Stimulated activated naive B cell treated with anti-CD40 and anti-IgM and Interleukin-4, amounts not matched to agents 10 μg/mL and 1 μg/mL and 100 μg/mL, for 72 hours (primary cell): Measurements from ENCODE around the gene MRPS35.
A peak's percentile ranks its signal among the peaks of the same experiment; 100 is the strongest.
"Not testable (repeated sequence)": the region's sequence is repeated elsewhere in the genome, so short reads cannot be mapped to it uniquely, and the experiment has no call there.

Source experiments
- ATAC-seq, 2 donors: fragments of 150-1000 bp; cut with Tn5 transposase; replicated peaks; 2 replicates each; pipeline ENCODE4 v1.10.0; 2021; ENCODE audit warnings: moderate library complexity in 1 of 2
- DNase-seq: peaks from one replicate; pipeline ENCODE4 v3.0.0; 2021
- H3K27ac Mint-ChIP-seq: one replicate; pipeline ENCODE4 v1.8.0; 2022; ENCODE audit warnings: mild to moderate bottlenecking, mixed read lengths
- H3K27me3 Mint-ChIP-seq, 2 donors: one replicate each; pipeline ENCODE4 v1.8.0; 2022; ENCODE audit warnings: mixed read lengths in 2 of 2
- H3K36me3 Mint-ChIP-seq, 2 donors: one replicate each; pipeline ENCODE4 v1.8.0; 2022; ENCODE audit warnings: mixed read lengths in 2 of 2, mild to moderate bottlenecking in 1 of 2
- H3K4me1 Mint-ChIP-seq, 2 donors: one replicate each; pipeline ENCODE4 v1.8.0; 2022; ENCODE audit warnings: mixed read lengths in 2 of 2, mild to moderate bottlenecking in 1 of 2
- H3K4me3 Mint-ChIP-seq, 2 donors: one replicate each; pipeline ENCODE4 v1.8.0; 2022; ENCODE audit warnings: mild to moderate bottlenecking in 2 of 2, mixed read lengths in 2 of 2, moderate library complexity in 1 of 2
- H3K9me3 Mint-ChIP-seq, 2 donors: one replicate each; pipeline ENCODE4 v1.8.0; 2022; ENCODE audit warnings: mixed read lengths in 2 of 2, mild to moderate bottlenecking in 1 of 2

Gene MRPS35

DNA sequence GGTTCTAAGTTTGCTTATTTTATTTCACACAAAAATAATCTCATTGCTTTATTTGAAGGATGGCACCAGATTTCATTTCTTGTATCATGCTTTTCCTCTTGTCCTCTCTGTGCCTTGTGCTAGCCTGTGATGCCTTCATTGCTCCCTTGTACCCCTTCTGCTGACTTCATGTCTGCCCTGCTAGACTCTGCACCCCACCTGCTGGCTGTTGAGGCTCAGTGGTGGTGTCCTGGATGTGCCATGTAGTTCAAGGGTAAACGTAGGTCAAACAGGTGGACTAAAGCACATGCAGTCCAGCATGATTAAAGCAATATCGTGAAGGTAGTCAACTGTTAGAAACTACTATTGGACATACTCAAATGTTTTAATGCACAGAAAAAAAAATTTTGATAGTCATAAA lies 21.6 kb downstream of the MRPS35 start:
- no peak overlapping the region for H3K4me3 Mint-ChIP-seq
- ATAC-seq = peak; percentile 48 to 52
- H3K27ac Mint-ChIP-seq = no peak overlapping the region
- DNase-seq = no peak
- no peaks in the 10 kb centered on the region for H3K9me3 Mint-ChIP-seq
- H3K36me3 Mint-ChIP-seq = peaks cover 15 to 41% of the 10 kb centered on the region in 2 donors
- H3K27me3 Mint-ChIP-seq = no peaks in the 10 kb centered on the region
- peaks cover 0 to 2% of the 10 kb centered on the region in 2 donors for H3K4me1 Mint-ChIP-seq

GRCh38 chr12:27733052-27733656 lies 22.5 kb downstream of the MRPS35 start:
- DNase-seq (no peak), ATAC-seq (peak; percentile 42 to 55)
- Mint-ChIP-seq H3K4me3 (no peak overlapping the region), H3K27me3 (no peaks in the 10 kb centered on the region), H3K36me3 (peaks cover 18 to 45% of the 10 kb centered on the region in 2 donors), H3K9me3 (no peaks in the 10 kb centered on the region), H3K27ac (no peak overlapping the region), H3K4me1 (peaks cover 0 to 2% of the 10 kb centered on the region in 2 donors)

DNA sequence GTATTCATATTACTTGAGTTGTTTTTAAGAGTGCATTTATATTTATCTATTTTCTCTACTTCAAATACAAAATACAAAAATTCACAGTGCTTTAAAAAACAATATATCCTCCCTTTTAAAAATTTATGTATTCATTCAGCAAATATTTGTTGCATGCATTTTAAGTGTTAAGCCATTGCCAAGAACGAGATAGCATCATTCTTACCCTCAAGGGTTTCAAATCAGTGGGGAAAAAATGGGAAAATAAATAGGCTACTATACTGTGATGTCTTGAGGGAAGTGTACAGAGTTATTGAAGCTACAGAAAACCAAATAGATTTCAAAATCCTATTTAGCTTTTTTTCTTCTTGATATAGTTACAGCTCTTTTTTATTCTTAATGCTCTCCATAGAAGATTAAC lies 23.2 kb downstream of the MRPS35 start:
- DNase-seq = no peak

GRCh38 chr12:27734321-27734720 lies 23.7 kb downstream of the MRPS35 start:
- not testable (repeated sequence) for H3K4me1 Mint-ChIP-seq, H3K27ac Mint-ChIP-seq, H3K27me3 Mint-ChIP-seq, H3K4me3 Mint-ChIP-seq, H3K9me3 Mint-ChIP-seq, ATAC-seq, DNase-seq
- H3K36me3 Mint-ChIP-seq = peaks cover 20 to 45% of the 10 kb centered on the region in 2 donors

More for the DNA sequence above, 23.2 kb downstream of the MRPS35 start:
- Mint-ChIP-seq H3K27me3 (no peaks in the 10 kb centered on the region), H3K36me3 (peaks cover 18 to 45% of the 10 kb centered on the region in 2 donors), H3K9me3 (no peaks in the 10 kb centered on the region), H3K27ac (no peak overlapping the region), H3K4me3 (no peak overlapping the region), H3K4me1 (peaks cover 0 to 2% of the 10 kb centered on the region in 2 donors)
- no peak for ATAC-seq

GRCh38 chr12:27743601-27744000 lies 33.0 kb downstream of the MRPS35 start:
- no peaks in the 10 kb centered on the region for H3K27me3 Mint-ChIP-seq
- H3K4me1 Mint-ChIP-seq = no peaks in the 10 kb centered on the region
- no peak overlapping the region for H3K4me3 Mint-ChIP-seq
- peaks cover 30 to 42% of the 10 kb centered on the region in 2 donors for H3K36me3 Mint-ChIP-seq
- no peaks in the 10 kb centered on the region for H3K9me3 Mint-ChIP-seq
- DNase-seq (no peak), ATAC-seq (no peak)
- H3K27ac Mint-ChIP-seq = no peak overlapping the region

GRCh38 chr12:27745734-27746133 lies 35.1 kb downstream of the MRPS35 start:
- not testable (repeated sequence) for H3K4me3 Mint-ChIP-seq, H3K4me1 Mint-ChIP-seq, H3K27ac Mint-ChIP-seq, H3K9me3 Mint-ChIP-seq, H3K27me3 Mint-ChIP-seq, ATAC-seq, DNase-seq
- peaks cover 27 to 36% of the 10 kb centered on the region in 2 donors for H3K36me3 Mint-ChIP-seq

DNA sequence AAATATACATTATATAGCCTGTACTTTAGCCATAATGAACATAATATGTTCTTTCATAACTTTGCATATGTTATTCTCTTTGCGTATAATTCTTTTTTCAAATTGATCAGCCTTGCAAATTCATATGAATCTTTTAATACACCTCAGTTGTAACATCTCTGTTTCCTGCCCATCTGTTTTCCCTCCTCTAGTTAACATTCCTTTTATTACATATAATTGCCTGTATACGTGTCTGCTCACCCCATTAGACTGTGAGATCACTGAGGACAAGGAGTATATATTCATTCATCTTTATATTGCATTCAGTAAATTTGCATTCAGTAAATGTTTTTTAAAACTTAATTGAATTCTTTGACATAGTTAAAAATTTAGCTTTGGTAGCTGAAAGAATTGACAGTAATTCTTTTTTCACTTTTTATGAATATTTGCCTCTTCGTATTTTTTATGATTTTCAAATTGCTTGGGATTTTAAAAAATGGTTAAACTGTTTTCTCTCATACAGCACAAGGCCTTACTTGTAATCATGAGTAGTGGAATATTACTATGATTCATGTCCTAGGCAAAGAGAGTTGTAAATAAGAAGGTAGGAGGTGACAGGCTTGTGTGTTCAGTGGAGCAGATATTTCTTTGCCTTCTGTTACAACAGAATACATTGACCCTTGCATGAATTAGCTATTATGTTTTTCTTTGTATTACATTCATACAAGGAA lies 36.6 kb downstream of the MRPS35 start:
- H3K9me3 Mint-ChIP-seq = no peaks in the 10 kb centered on the region
- no peak overlapping the region for H3K27ac Mint-ChIP-seq
- DNase-seq = no peak
- no peak for ATAC-seq
- H3K4me3 Mint-ChIP-seq = no peak overlapping the region
- no peaks in the 10 kb centered on the region for H3K27me3 Mint-ChIP-seq
- H3K36me3 Mint-ChIP-seq = peaks cover 24 to 33% of the 10 kb centered on the region in 2 donors
- no peaks in the 10 kb centered on the region for H3K4me1 Mint-ChIP-seq

GRCh38 chr12:27751386-27752047 lies 40.9 kb downstream of the MRPS35 start:
- no peak overlapping the region for H3K4me3 Mint-ChIP-seq
- ATAC-seq = no peak

DNA sequence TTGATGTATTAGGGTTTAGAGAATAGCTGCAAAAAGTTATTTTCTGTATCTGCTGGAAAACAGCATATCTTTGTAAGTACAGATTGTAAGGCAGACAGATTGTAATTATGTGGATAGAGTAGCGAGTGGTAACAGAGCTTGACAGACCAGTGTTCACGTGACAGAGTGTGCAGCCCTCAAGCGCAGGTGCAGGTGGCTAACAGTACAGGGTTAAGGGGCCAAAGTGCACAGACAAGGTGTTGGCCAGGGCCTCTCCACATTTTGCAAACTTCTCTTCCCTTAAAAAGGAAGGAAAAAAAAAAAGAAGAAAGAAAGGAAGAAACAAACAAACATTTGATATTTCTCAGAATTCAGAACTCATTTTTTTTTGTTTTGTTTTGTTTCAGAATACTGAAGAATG lies 44.2 kb downstream of the MRPS35 start:
- H3K4me1 Mint-ChIP-seq = no peaks in the 10 kb centered on the region
- no peaks in the 10 kb centered on the region for H3K9me3 Mint-ChIP-seq
- H3K27ac Mint-ChIP-seq = no peak overlapping the region
- H3K4me3 Mint-ChIP-seq = no peak overlapping the region
- no peak for ATAC-seq
- no peaks in the 10 kb centered on the region for H3K27me3 Mint-ChIP-seq
- DNase-seq = no peak
- H3K36me3 Mint-ChIP-seq = peaks cover 17 to 32% of the 10 kb centered on the region in 2 donors

More at GRCh38 chr12:27751386-27752047, 40.9 kb downstream of the MRPS35 start:
- H3K27ac Mint-ChIP-seq = peak overlapping the region; percentile 5
- H3K27me3 Mint-ChIP-seq = no peaks in the 10 kb centered on the region
- H3K9me3 Mint-ChIP-seq = no peaks in the 10 kb centered on the region
- H3K4me1 Mint-ChIP-seq = no peaks in the 10 kb centered on the region
- H3K36me3 Mint-ChIP-seq = peaks cover 22 to 28% of the 10 kb centered on the region in 2 donors
- no peak for DNase-seq

GRCh38 chr12:27756670-27757195 lies 46.1 kb downstream of the MRPS35 start:
- ATAC-seq = no peak
- no peaks in the 10 kb centered on the region for H3K9me3 Mint-ChIP-seq
- DNase-seq = no peak
- H3K27me3 Mint-ChIP-seq = no peaks in the 10 kb centered on the region
- H3K36me3 Mint-ChIP-seq = peaks cover 17 to 36% of the 10 kb centered on the region in 2 donors
- no peaks in the 10 kb centered on the region for H3K4me1 Mint-ChIP-seq
- H3K27ac Mint-ChIP-seq = peak overlapping the region; percentile 5
- no peak overlapping the region for H3K4me3 Mint-ChIP-seq

DNA sequence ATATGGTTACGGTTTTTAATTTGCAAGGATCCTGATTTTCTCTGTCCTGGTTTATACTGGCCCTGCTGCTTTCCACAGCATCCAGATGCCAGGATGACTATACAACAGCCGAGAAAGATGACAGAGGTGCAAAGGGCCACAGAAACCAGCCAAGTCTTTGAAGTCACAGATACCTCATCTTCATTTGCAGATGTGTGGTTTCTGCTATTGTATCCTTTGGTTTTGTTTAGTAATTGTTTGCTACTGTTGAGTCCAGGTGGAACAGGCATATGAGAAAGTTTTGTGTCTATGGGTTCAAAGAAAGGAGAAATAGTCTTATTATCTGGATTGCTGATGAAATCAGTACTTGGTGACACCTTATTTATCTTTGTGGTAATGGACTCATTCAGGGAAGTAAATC lies 52.1 kb downstream of the MRPS35 start:
- Mint-ChIP-seq H3K4me3 (no peak overlapping the region), H3K4me1 (no peaks in the 10 kb centered on the region), H3K27ac (no peak overlapping the region), H3K27me3 (no peaks in the 10 kb centered on the region), H3K36me3 (peaks cover 0 to 12% of the 10 kb centered on the region in 2 donors), H3K9me3 (no peaks in the 10 kb centered on the region)
- ATAC-seq (no peak), DNase-seq (no peak)

GRCh38 chr12:27766587-27766986 lies 56.0 kb downstream of the MRPS35 start:
- no peak for DNase-seq
- no peaks in the 10 kb centered on the region for H3K9me3 Mint-ChIP-seq

DNA sequence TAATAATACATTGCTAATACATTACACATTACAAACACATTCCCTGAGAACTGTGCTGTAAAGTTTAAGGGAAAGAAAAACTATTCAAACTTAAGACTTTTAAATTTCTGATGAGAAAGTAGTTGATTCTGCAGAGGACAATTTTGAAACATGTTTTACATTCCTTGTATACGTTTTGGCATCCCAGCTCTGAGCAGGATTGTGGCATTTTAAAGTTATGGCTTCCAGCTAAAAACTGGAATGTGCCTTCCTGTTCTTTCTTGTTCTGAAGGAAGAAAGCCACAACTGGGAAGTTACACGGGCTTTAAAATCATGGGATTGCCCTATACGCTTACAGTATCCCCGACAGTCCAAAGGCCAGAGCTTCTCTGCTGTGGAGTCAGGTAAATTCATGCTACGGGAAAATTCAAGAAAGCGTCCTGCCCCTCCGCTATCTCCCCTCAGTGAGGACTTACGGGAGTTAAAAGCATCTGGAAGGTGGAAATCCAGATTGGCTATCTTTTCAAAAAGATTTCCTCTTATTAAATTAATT lies 58.6 kb downstream of the MRPS35 start:
- no peaks in the 10 kb centered on the region for H3K36me3 Mint-ChIP-seq
- H3K4me1 Mint-ChIP-seq = no peaks in the 10 kb centered on the region
- H3K9me3 Mint-ChIP-seq = no peaks in the 10 kb centered on the region
- no peak for ATAC-seq
- H3K4me3 Mint-ChIP-seq = no peak overlapping the region
- DNase-seq = no peak
- H3K27me3 Mint-ChIP-seq = no peaks in the 10 kb centered on the region
- no peak overlapping the region for H3K27ac Mint-ChIP-seq

More at GRCh38 chr12:27766587-27766986, 56.0 kb downstream of the MRPS35 start:
- Mint-ChIP-seq H3K4me3 (no peak overlapping the region), H3K36me3 (peaks cover 0 to 5% of the 10 kb centered on the region in 2 donors), H3K27me3 (no peaks in the 10 kb centered on the region), H3K27ac (no peak overlapping the region), H3K4me1 (no peaks in the 10 kb centered on the region)
- no peak for ATAC-seq

GRCh38 chr12:27771481-27772327 lies 61.1 kb downstream of the MRPS35 start:
- no peaks in the 10 kb centered on the region for H3K36me3 Mint-ChIP-seq
- ATAC-seq = no peak

More at GRCh38 chr12:27771481-27772327, 61.1 kb downstream of the MRPS35 start:
- Mint-ChIP-seq H3K27me3 (no peaks in the 10 kb centered on the region), H3K4me1 (no peaks in the 10 kb centered on the region), H3K27ac (no peak overlapping the region), H3K4me3 (no peak overlapping the region), H3K9me3 (no peaks in the 10 kb centered on the region)
- no peak for DNase-seq
